ENCODE data around the gene XPR1.
"Not testable (repeated sequence)": the region's sequence is repeated elsewhere in the genome, so short reads cannot be mapped to it uniquely, and the experiment has no call there.

Gene XPR1

GRCh38 chr1:180644526-180645192 is 12.8 kb downstream of the XPR1 start:
- no peak for DNase-seq (ENCODE audit: low read depth in 2 of 2)

GRCh38 chr1:180645261-180645660 is 13.4 kb downstream of the XPR1 start:
- not testable (repeated sequence) for DNase-seq (ENCODE audit: low read depth in 2 of 2)

- DNase-seq (ENCODE audit: low read depth in 2 of 2), result no peak
Measured at GRCh38 chr1:180646093-180646492, 14.3 kb downstream of the XPR1 start.

- no peak for DNase-seq (ENCODE audit: low read depth in 2 of 2)
Measured at GRCh38 chr1:180646547-180646946, 14.7 kb downstream of the XPR1 start.

- DNase-seq (ENCODE audit: low read depth in 2 of 2), result no peak
Measured at GRCh38 chr1:180652792-180653191, 21.0 kb downstream of the XPR1 start.

- no peak for DNase-seq (ENCODE audit: low read depth in 2 of 2)
Measured at GRCh38 chr1:180662709-180663108, 30.9 kb downstream of the XPR1 start.

- DNase-seq (ENCODE audit: low read depth in 2 of 2), result no peak
Measured at GRCh38 chr1:180670681-180671080, 38.9 kb downstream of the XPR1 start.

- no peak for DNase-seq (ENCODE audit: low read depth in 2 of 2)
Measured at GRCh38 chr1:180672105-180672504, 40.3 kb downstream of the XPR1 start.

GRCh38 chr1:180672505-180672904 is 40.7 kb downstream of the XPR1 start:
- no peak for DNase-seq (ENCODE audit: low read depth in 2 of 2)

GRCh38 chr1:180674603-180675530 is 43.0 kb downstream of the XPR1 start:
- DNase-seq (ENCODE audit: low read depth in 2 of 2), result no peak

GRCh38 chr1:180675586-180675985 is 43.8 kb downstream of the XPR1 start:
- no peak for DNase-seq (ENCODE audit: low read depth in 2 of 2)

GRCh38 chr1:180680558-180681144 is 48.8 kb downstream of the XPR1 start:
- no peak for DNase-seq (ENCODE audit: low read depth in 2 of 2)

GRCh38 chr1:180683117-180683516 is 51.3 kb downstream of the XPR1 start:
- DNase-seq (ENCODE audit: low read depth in 2 of 2), result not testable (repeated sequence)

GRCh38 chr1:180691322-180691913 is 59.6 kb downstream of the XPR1 start:
- no peak for DNase-seq (ENCODE audit: low read depth in 2 of 2)

GRCh38 chr1:180693564-180694244 is 61.9 kb downstream of the XPR1 start:
- DNase-seq (ENCODE audit: low read depth in 2 of 2), result no peak

- no peak for DNase-seq (ENCODE audit: low read depth in 2 of 2)
Measured at GRCh38 chr1:180695282-180695681, 63.5 kb downstream of the XPR1 start.

- DNase-seq (ENCODE audit: low read depth in 2 of 2), result no peak
Measured at GRCh38 chr1:180696361-180696760, 64.5 kb downstream of the XPR1 start.

- DNase-seq (ENCODE audit: low read depth in 2 of 2), result no peak
Measured at GRCh38 chr1:180698580-180698979, 66.8 kb downstream of the XPR1 start.

- not testable (repeated sequence) for DNase-seq (ENCODE audit: low read depth in 2 of 2)
Measured at GRCh38 chr1:180702376-180702775, 70.6 kb downstream of the XPR1 start.

GRCh38 chr1:180710746-180711145 is 78.9 kb downstream of the XPR1 start:
- DNase-seq (ENCODE audit: low read depth in 2 of 2), result not testable (repeated sequence)

- DNase-seq (ENCODE audit: low read depth in 2 of 2), result not testable (repeated sequence)
Measured at GRCh38 chr1:180711260-180711659, 79.4 kb downstream of the XPR1 start.

- DNase-seq (ENCODE audit: low read depth in 2 of 2), result no peak
Measured at GRCh38 chr1:180720753-180721152, 88.9 kb downstream of the XPR1 start.

Measured in stimulated activated CD8-positive, alpha-beta memory T cell treated with anti-CD3 and anti-CD28 coated beads, Interleukin-7, amount 100 ng/mL, for 4 hours (primary cell).